Upper lobe of left lung (tissue), 6 donors: ENCODE measurements around the gene FAM98A. TPM values are rescaled to one million over a fixed set of nuclear protein-coding genes. Genes with fewer than 3 reads are reported as not detected.

Source experiments
- ATAC-seq, 2 donors: fragments of 200-7000 bp; cut with Tn5 transposase; one replicate each; pipeline ENCODE4 v1.9.1; 2022; ENCODE audit warnings: mild to moderate bottlenecking in 2 of 2, moderate library complexity in 2 of 2; ENCODE audit not compliant: low FRiP score in 2 of 2
- DNase-seq, 2 donors: peaks; one replicate each; pipeline ENCODE4 v3.0.0-alpha.2; 2019 to 2020
- H3K27ac ChIP-seq, 4 donors: fragments of 200-600 bp; sonication (generic); one replicate each; pipeline ENCODE4 v1.5.1; 2016 to 2019
- H3K27me3 ChIP-seq, 4 donors: fragments of 200-600 bp; sonication (generic); one replicate each; pipeline ENCODE4 v1.5.1; 2017 to 2019
- H3K36me3 ChIP-seq, 4 donors: fragments of 200-600 bp; sonication (generic); one replicate each; pipeline ENCODE4 v1.5.1; 2016 to 2019
- H3K4me1 ChIP-seq, 4 donors: fragments of 200-600 bp; sonication (generic); one replicate each; pipeline ENCODE4 v1.5.1; 2018 to 2019
- H3K4me3 ChIP-seq, 4 donors: fragments of 200-600 bp; sonication (generic); one replicate each; pipeline ENCODE4 v1.5.1; 2017 to 2019; ENCODE audit warnings: mild to moderate bottlenecking in 2 of 4, moderate library complexity in 1 of 4
- H3K9me3 ChIP-seq, 4 donors: fragments of 200-600 bp; sonication (generic); one replicate each; pipeline ENCODE4 v1.5.1; 2018 to 2019
- CTCF ChIP-seq, 6 experiments: fragments of 450-650 bp in 4 of 6; fragments of 200-600 bp in 2 of 6; sonication (generic) in 2 of 6; IDR thresholded peaks; one replicate each; pipeline ENCODE4 v1.5.1; 2016 to 2019; ENCODE audit warnings: antibody characterized with exemption in 6 of 6
- EP300 ChIP-seq, 4 donors: sonication (generic); formaldehyde crosslinking; IDR thresholded peaks; one replicate each; pipeline ENCODE4 v1.5.1; 2017; ENCODE audit warnings: antibody characterized with exemption in 4 of 4, control low read depth in 2 of 4
- POLR2A ChIP-seq, 4 donors: fragments of 450-650 bp; IDR thresholded peaks; one replicate each; pipeline ENCODE4 v1.5.1; 2016 to 2017; ENCODE audit warnings: antibody characterized with exemption in 4 of 4, mild to moderate bottlenecking in 2 of 4
- POLR2AphosphoS5 ChIP-seq, 2 donors: sonication (generic); formaldehyde crosslinking; IDR thresholded peaks; one replicate each; pipeline ENCODE4 v1.5.1; 2017; ENCODE audit warnings: antibody characterized with exemption in 2 of 2
- WGBS, 2 donors: methylation state at CpG; one replicate each; pipeline ENCODE4 v1.1.5; 2017 to 2018; 5-methylcytosine and 5-hydroxymethylcytosine counted together
- total RNA-seq, 6 donors: library from RNA; depleted of rRNA in 4 of 6; stranded (reverse); fragments of >200 nt in 4 of 6; gene quantifications; one replicate each; pipeline versions ENCODE4 v1.1.0 to v1.2.1, GENCODE V29; 2016 to 2021
- donor health status: DM: no; HTN: no; CAD: no; lungs with moderate emphysema.
- donor health status: DM: no; HTN: yes; CAD: no; lungs with severe emphysema.

Gene FAM98A
- total RNA-seq, 6 donors from 2014 or later: 9.0 to 66.3 (median 26.4) TPM

GRCh38 chr2:33603416-33603815 lies 4.3 kb upstream of the FAM98A start:
- ATAC-seq: no peak
- Histone ChIP-seq H3K36me3 (no peaks in the 10 kb centered on the region), H3K27ac (no peak overlapping the region), H3K4me3 (no peak overlapping the region), H3K27me3 (no peaks in the 10 kb centered on the region), H3K9me3 (no peaks in the 10 kb centered on the region), H3K4me1 (peaks cover 0 to 8% (median under 1%) of the 10 kb centered on the region in 4 donors)
- DNase-seq: no peak
- no peak for TF ChIP-seq POLR2AphosphoS5 (IDR thresholded peaks at IDR 0.05)
- TF ChIP-seq EP300 (IDR thresholded peaks at IDR 0.05): no peak
- no peak for TF ChIP-seq CTCF (IDR thresholded peaks at IDR 0.05)
- no peak for TF ChIP-seq POLR2A (IDR thresholded peaks at IDR 0.05)
- 81 to 93% methylated on average over 3 of the region's 3 CpGs for WGBS, 2 donors

GRCh38 chr2:33602201-33602830 lies 3.2 kb upstream of the FAM98A start:
- no peaks in the 10 kb centered on the region for H3K36me3 ChIP-seq
- H3K4me3 ChIP-seq: no peak overlapping the region
- ATAC-seq (no peak), DNase-seq (no peak)
- 88 to 89% methylated on average over 6 of the region's 6 CpGs for WGBS, 2 donors
- H3K27me3 ChIP-seq: no peaks in the 10 kb centered on the region
- TF ChIP-seq EP300 (IDR thresholded peaks at IDR 0.05) (no peak), POLR2A (IDR thresholded peaks at IDR 0.05) (no peak), POLR2AphosphoS5 (IDR thresholded peaks at IDR 0.05) (no peak), CTCF (IDR thresholded peaks at IDR 0.05) (no peak)
- no peak overlapping the region for H3K27ac ChIP-seq
- H3K4me1 ChIP-seq: peaks cover 6 to 19% (median 12%) of the 10 kb centered on the region in 4 donors
- no peaks in the 10 kb centered on the region for H3K9me3 ChIP-seq

GRCh38 chr2:33599943-33600192 lies 769 bp upstream of the FAM98A start:
- peaks cover 10 to 26% (median 15%) of the 10 kb centered on the region in 4 donors for H3K4me1 ChIP-seq
- no peak for TF ChIP-seq CTCF (IDR thresholded peaks at IDR 0.05)
- no peak for TF ChIP-seq POLR2A (IDR thresholded peaks at IDR 0.05)
- no peak for TF ChIP-seq POLR2AphosphoS5 (IDR thresholded peaks at IDR 0.05)
- no peak for TF ChIP-seq EP300 (IDR thresholded peaks at IDR 0.05)
- 17 to 27% methylated on average over 3 of the region's 3 CpGs for WGBS, 2 donors
- no peaks in the 10 kb centered on the region for H3K27me3 ChIP-seq
- peak overlapping the region; percentile 51 to 99 (median 78) for H3K4me3 ChIP-seq
- peaks cover 0 to 2% (median 0%) of the 10 kb centered on the region in 4 donors for H3K36me3 ChIP-seq
- no peak for DNase-seq
- H3K9me3 ChIP-seq: no peaks in the 10 kb centered on the region
- H3K27ac ChIP-seq: peak overlapping the region in 2 of 4 donors; percentile 84 to 89
- ATAC-seq: no peak

- no peaks in the 10 kb centered on the region for H3K9me3 ChIP-seq
- 1% methylated on average over 13 to 21 of the region's 23 CpGs for WGBS, 2 donors
- peak in 1 of 2 donors; percentile 65 for DNase-seq
These were observed 431 bp downstream of the FAM98A start for GRCh38 chr2:33598561-33599174.

More at GRCh38 chr2:33598561-33599174, 431 bp downstream of the FAM98A start:
- TF ChIP-seq POLR2A (IDR thresholded peaks at IDR 0.05) (no peak), EP300 (IDR thresholded peaks at IDR 0.05) (no peak), POLR2AphosphoS5 (IDR thresholded peaks at IDR 0.05) (no peak), CTCF (IDR thresholded peaks at IDR 0.05) (no peak)
- peak overlapping the region; percentile 84 to 89 (median 86) for H3K27ac ChIP-seq
- peak overlapping the region; percentile 75 to 99 (median 90) for H3K4me3 ChIP-seq
- ATAC-seq: peak; percentile 53 to 66
- H3K4me1 ChIP-seq: peaks cover 10 to 26% (median 15%) of the 10 kb centered on the region in 4 donors
- H3K36me3 ChIP-seq: peaks cover 0 to 13% (median 3%) of the 10 kb centered on the region in 4 donors
- H3K27me3 ChIP-seq: no peaks in the 10 kb centered on the region
